WI38 (cell line): ENCODE data around the gene BCL2L11.

Experiments
- H3K4me3 ChIP-seq: 2 replicates; pipeline ENCODE4 v1.5.1; 2011; ENCODE audit warnings: low read depth, mild to moderate bottlenecking, control low read depth, low read length
- TF ChIP-seq, protein P1 (sequence below): IDR thresholded peaks from 2 replicates; pipeline ENCODE4 v1.5.1; 2012; ENCODE audit warnings: low read depth, mild to moderate bottlenecking, control low read depth, low read length

The BCL2L11 gene

DNA sequence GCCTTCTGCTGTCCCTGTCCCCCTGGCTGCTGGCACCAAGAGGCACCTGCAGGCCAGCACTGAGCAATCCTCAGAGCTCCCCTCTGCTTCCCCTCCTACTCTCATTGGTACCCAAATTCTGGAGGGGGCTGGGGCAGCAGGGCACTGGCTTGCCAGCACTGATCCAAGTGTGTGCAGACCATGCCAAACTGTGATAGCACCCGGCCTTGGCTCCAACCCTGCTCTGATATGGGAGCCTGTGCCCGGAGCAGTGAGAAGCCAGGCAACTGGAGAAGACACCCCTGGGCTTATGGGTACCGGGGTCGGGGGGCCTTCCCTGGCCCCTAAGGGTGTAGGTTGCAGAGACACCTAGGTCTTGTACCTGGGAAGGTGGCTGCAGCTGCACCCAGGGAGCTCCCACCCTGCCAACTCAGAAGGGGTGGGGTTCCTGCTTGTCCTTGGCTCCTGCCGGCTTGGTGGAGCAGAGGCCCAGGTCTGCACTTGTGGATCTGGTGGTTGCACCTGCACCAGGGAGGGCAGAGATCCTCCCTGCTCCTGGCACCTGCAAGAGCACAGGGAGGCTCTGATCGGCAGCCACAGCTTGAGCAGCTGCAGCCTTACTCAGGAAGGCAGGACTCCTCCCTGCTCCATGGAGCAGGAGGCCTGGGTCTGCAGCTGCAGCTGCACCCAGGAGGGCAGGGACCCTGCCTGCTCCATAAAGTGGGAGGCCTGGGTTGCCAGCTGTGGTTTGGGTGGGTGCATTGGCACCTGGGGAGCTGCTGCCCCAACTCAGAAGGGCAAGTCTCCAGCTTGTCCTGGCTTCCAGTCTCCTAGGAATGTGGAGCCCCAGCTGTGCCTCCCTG lies 96.3 kb downstream of the BCL2L11 start:
- no peak overlapping the region for H3K4me3 ChIP-seq
- TF ChIP-seq, protein P1, sequence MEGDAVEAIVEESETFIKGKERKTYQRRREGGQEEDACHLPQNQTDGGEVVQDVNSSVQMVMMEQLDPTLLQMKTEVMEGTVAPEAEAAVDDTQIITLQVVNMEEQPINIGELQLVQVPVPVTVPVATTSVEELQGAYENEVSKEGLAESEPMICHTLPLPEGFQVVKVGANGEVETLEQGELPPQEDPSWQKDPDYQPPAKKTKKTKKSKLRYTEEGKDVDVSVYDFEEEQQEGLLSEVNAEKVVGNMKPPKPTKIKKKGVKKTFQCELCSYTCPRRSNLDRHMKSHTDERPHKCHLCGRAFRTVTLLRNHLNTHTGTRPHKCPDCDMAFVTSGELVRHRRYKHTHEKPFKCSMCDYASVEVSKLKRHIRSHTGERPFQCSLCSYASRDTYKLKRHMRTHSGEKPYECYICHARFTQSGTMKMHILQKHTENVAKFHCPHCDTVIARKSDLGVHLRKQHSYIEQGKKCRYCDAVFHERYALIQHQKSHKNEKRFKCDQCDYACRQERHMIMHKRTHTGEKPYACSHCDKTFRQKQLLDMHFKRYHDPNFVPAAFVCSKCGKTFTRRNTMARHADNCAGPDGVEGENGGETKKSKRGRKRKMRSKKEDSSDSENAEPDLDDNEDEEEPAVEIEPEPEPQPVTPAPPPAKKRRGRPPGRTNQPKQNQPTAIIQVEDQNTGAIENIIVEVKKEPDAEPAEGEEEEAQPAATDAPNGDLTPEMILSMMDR: no peak
